Right lobe of liver (tissue), 6 donors: ENCODE data around the gene ENPP5. TPM values are rescaled to one million over a fixed set of nuclear protein-coding genes. Genes with fewer than 3 reads are reported as not detected.

Experiments used
- ATAC-seq, 4 donors: fragments of 200-7000 bp; cut with Tn5 transposase; one replicate each; pipeline ENCODE4 v1.9.1; 2020; ENCODE audit warnings: mild to moderate bottlenecking in 4 of 4, moderate library complexity in 4 of 4
- DNase-seq, 3 donors: peaks; one replicate each; pipeline ENCODE4 v3.0.0-alpha.2; 2020
- H3K27ac ChIP-seq, 3 donors: fragments of 200-600 bp; one replicate each; pipeline ENCODE4 v1.8.0; 2022
- H3K27me3 ChIP-seq, 2 donors: fragments of 200-600 bp; one replicate each; pipeline ENCODE4 v1.8.0; 2022
- H3K36me3 ChIP-seq, 4 donors: fragments of 200-600 bp; sonication (generic) in 1 of 4; one replicate each; pipeline versions ENCODE4 v1.5.1 to v1.8.0; 2017 to 2022; ENCODE audit warnings: control low read depth in 1 of 4
- H3K4me1 ChIP-seq, 4 donors: fragments of 200-600 bp; sonication (generic) in 1 of 4; one replicate each; pipeline versions ENCODE4 v1.5.1 to v1.8.0; 2017 to 2022; ENCODE audit warnings: control low read depth in 1 of 4
- H3K4me3 ChIP-seq, 3 donors: fragments of 200-600 bp; one replicate each; pipeline ENCODE4 v1.8.0; 2022
- H3K9me3 ChIP-seq, 4 donors: fragments of 200-600 bp; sonication (generic) in 1 of 4; one replicate each; pipeline versions ENCODE4 v1.5.1 to v1.8.0; 2017 to 2022; ENCODE audit warnings: control low read depth in 1 of 4
- CTCF ChIP-seq, 4 donors: fragments of 200-600 bp in 3 of 4; fragments of 450-650 bp in 1 of 4; IDR thresholded peaks; one replicate each; pipeline versions ENCODE4 v1.5.1 to v1.8.0; 2016 to 2022; ENCODE audit warnings: antibody characterized with exemption in 4 of 4, mild to moderate bottlenecking in 2 of 4
- POLR2A ChIP-seq: fragments of 450-650 bp; IDR thresholded peaks from one replicate; pipeline ENCODE4 v1.6.1; 2017; ENCODE audit warnings: antibody characterized with exemption, mild to moderate bottlenecking
- WGBS: methylation state at CpG from one replicate; pipeline ENCODE4 v1.1.6; 2018; ENCODE audit warnings: low coverage, low lambda C conversion rate; ENCODE audit not compliant: insufficient coverage; ENCODE audit errors: missing lambda C conversion rate; 5-methylcytosine and 5-hydroxymethylcytosine counted together
- intact Hi-C, 2 donors: fragments of 100-400 bp; cut with DNase I; formaldehyde crosslinking; loops; one replicate each; pipeline versions ENCODE4 v1.11.2 to v1.14.1; 2022
- total RNA-seq, 6 experiments: library from RNA; depleted of rRNA in 2 of 6; stranded (reverse); fragments of >200 nt in 2 of 6; fragmentation: NEBNext Ultra II Directional in 3 of 6; extraction: Animal tissue kit (Norgen Biotek cat#: 25700) in 3 of 6; gene quantifications; one replicate each; pipeline versions ENCODE4 v1.1.0 to v1.2.4, GENCODE V29; 2016 to 2023
- donor health status: DM: no; HTN: yes; CAD: no.
- donor health status: DM: no; HTN: no; CAD: no.
- donor health status: DM: no; HTN: no; CAD: no.
- donor health status: DM: no; HTN: yes; CAD: no.
- donor health status: DM: no; HTN: yes; CAD: no.

ENPP5 gene
- total RNA-seq, 6 experiments from 2014 or later: 0.13 to 1.4 (median 0.34) TPM

GRCh38 chr6:46189726-46190125 is 18.9 kb upstream of the ENPP5 start:
- Histone ChIP-seq H3K9me3 (no peaks in the 10 kb centered on the region), H3K27ac (no peak overlapping the region), H3K4me3 (no peak overlapping the region), H3K36me3 (no peaks in the 10 kb centered on the region), H3K4me1 (no peaks in the 10 kb centered on the region), H3K27me3 (no peaks in the 10 kb centered on the region)
- DNase-seq: no peak
- intact Hi-C loops: no loop called here
- TF ChIP-seq CTCF (IDR thresholded peaks at IDR 0.05) (no peak), POLR2A (no peak)
- 97% methylated on average over 3 of the region's 4 CpGs for WGBS
- no peak for ATAC-seq

GRCh38 chr6:46186583-46186982 is 15.8 kb upstream of the ENPP5 start:
- no peaks in the 10 kb centered on the region for H3K4me1 ChIP-seq
- ATAC-seq (no peak), DNase-seq (no peak)
- no peaks in the 10 kb centered on the region for H3K9me3 ChIP-seq
- peaks cover 0 to 2% of the 10 kb centered on the region in 2 donors for H3K27me3 ChIP-seq
- WGBS: 82% methylated on average over 1 of the region's 1 CpG
- intact Hi-C loops: no loop called here
- H3K27ac ChIP-seq: no peak overlapping the region
- no peak overlapping the region for H3K4me3 ChIP-seq
- TF ChIP-seq CTCF (IDR thresholded peaks at IDR 0.05) (no peak), POLR2A (no peak)
- H3K36me3 ChIP-seq: no peaks in the 10 kb centered on the region

- Histone ChIP-seq H3K27me3 (peaks cover 0 to 2% of the 10 kb centered on the region in 2 donors), H3K36me3 (no peaks in the 10 kb centered on the region), H3K9me3 (no peaks in the 10 kb centered on the region), H3K4me1 (no peaks in the 10 kb centered on the region), H3K27ac (no peak overlapping the region), H3K4me3 (no peak overlapping the region)
- ATAC-seq: no peak
- 40% methylated on average over 4 of the region's 4 CpGs for WGBS
- intact Hi-C loops: no loop called here
- DNase-seq: no peak
- TF ChIP-seq CTCF (IDR thresholded peaks at IDR 0.05): no peak
- no peak for TF ChIP-seq POLR2A
These were observed 13.3 kb upstream of the ENPP5 start for GRCh38 chr6:46184114-46184513.

GRCh38 chr6:46175976-46176375 is 5.2 kb upstream of the ENPP5 start:
- peaks cover 0 to under 1% (median 0%) of the 10 kb centered on the region in 4 donors for H3K4me1 ChIP-seq
- intact Hi-C loops: no loop called here
- H3K36me3 ChIP-seq: no peaks in the 10 kb centered on the region
- H3K27me3 ChIP-seq: no peaks in the 10 kb centered on the region
- H3K9me3 ChIP-seq: no peaks in the 10 kb centered on the region
- no peak for ATAC-seq
- no peak overlapping the region for H3K27ac ChIP-seq
- H3K4me3 ChIP-seq: no peak overlapping the region
- no peak for DNase-seq
- 80% methylated on average over 3 of the region's 3 CpGs for WGBS
- TF ChIP-seq POLR2A (no peak), CTCF (IDR thresholded peaks at IDR 0.05) (no peak)

GRCh38 chr6:46175446-46175845 is 4.7 kb upstream of the ENPP5 start:
- H3K27ac ChIP-seq: no peak overlapping the region
- DNase-seq: no peak

More at GRCh38 chr6:46175446-46175845, 4.7 kb upstream of the ENPP5 start:
- TF ChIP-seq CTCF (IDR thresholded peaks at IDR 0.05) (no peak), POLR2A (no peak)
- Histone ChIP-seq H3K9me3 (no peaks in the 10 kb centered on the region), H3K4me3 (no peak overlapping the region), H3K4me1 (peaks cover 0 to 6% (median 0%) of the 10 kb centered on the region in 4 donors), H3K27me3 (no peaks in the 10 kb centered on the region), H3K36me3 (no peaks in the 10 kb centered on the region)
- ATAC-seq: peak in 1 of 4 donors; percentile 14
- intact Hi-C loops: no loop called here
- WGBS: 87% methylated on average over 4 of the region's 4 CpGs
